Stimulated activated CD8-positive, alpha-beta memory T cell treated with anti-CD3 and anti-CD28 coated beads, Interleukin-2, amount 100 ng/mL, for 1 hour (primary cell): ENCODE measurements around the gene USP44.

ENCODE experiments used
- DNase-seq, 2 donors: peaks; one replicate each; pipeline ENCODE4 v3.0.0-alpha.2; 2020; ENCODE audit warnings: low read depth in 2 of 2

Gene USP44

DNA sequence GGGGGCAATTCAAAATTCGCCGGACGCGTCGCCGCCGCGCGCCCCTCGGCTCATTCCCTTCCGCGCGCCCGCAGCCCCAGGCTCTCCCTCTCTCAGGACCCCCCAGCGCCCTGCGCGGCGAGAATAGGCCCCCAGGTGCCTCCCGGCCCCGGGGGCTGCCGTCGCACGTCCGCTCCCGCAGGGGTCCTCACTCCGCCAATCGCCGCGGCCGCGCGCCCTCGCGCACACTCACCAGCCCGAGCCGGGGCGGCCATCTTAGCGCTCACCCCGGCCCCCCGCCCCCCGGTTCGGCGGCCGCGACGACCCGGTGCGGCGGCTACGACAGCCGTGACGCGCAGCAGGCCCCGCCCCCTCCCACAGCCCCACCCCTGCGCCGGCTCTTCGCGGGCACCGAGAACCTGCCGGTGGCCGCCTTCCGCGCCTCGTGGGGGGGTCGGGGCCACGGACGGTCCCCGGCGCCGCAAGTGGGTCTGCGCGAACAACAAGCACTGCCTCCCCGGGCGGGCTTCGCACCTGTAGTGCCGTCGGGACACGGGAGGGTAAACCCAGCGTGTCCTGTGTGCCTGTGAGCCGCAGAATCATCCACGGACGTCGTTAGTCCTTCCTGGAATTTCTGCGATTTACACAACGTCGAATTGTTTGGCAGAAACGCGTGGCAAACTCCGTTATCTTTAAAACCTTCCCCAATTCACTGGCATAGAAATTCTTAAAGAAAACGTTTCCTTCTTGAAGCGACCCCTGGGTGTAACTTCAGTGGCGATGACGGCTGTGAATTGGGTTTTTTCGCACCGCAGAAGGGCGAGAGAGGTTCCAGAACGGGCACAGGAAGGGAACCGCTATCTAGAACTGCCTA, 2.5 kb downstream of the USP44 start:
- DNase-seq, result peak; percentile 35 to 52

DNA sequence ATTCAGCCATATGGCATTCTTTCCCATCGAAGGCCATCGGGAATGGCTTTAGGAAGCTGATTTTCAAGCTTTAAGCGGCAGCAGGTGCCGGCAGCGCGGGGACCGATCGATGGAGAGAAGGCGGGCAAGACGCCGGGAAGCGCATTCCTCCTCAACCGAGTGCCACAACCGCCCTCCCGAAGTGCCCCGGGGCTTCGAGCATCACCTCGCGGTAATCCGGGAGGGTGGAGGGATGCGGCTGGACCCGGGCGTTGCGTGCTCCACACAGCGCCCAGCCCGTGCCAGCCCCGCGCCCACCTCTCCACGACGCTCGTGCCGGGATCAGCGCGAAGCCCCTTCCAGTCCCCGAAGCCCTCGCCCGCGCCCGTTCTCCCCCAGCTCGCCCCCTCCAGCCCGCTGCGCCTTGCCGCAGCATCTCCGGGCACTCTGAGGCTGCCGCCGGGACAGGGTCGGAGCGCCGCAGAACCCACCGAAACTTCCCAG, 3.2 kb downstream of the USP44 start:
- no peak for DNase-seq

DNA sequence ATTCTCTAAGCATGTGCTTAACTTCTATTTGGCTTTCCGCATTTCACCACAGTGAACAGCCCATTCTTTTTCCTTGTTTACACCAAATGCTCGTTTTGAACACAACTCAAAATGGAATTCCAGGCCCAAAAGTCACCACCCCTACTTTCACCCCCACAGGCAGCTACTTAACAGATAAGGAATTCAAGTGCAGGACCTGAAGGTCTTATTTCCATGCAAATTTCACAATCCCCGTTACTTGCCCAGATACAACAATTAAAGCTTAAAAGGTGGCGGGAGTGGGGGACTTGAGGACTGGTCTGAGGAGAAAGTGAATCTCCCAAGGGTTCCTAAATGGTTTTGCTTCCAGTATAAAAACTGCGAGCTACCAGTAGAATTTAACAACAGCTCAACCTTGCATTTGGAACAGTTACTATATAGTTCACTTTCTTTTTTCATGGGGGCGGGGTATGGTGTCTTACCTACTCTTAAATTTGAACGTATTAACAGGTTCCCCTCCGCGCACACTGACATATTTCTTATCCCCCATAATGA, 3.7 kb downstream of the USP44 start:
- no peak for DNase-seq

DNA sequence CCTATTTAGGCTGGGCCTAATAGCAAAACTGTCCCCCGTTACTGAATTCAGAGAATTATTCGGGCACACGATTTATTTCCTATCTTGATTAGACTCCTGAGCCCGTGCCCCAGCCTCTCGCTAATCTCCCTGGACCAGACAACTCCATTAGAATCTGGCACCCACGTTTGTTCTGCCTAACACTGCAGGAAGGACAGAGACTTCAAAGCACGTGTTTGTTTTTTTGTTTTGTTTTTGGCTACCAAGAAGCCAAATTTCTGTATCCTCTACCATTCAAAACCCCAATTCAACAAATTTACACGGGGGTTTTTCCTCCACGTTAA, 4.8 kb downstream of the USP44 start:
- no peak for DNase-seq

DNA sequence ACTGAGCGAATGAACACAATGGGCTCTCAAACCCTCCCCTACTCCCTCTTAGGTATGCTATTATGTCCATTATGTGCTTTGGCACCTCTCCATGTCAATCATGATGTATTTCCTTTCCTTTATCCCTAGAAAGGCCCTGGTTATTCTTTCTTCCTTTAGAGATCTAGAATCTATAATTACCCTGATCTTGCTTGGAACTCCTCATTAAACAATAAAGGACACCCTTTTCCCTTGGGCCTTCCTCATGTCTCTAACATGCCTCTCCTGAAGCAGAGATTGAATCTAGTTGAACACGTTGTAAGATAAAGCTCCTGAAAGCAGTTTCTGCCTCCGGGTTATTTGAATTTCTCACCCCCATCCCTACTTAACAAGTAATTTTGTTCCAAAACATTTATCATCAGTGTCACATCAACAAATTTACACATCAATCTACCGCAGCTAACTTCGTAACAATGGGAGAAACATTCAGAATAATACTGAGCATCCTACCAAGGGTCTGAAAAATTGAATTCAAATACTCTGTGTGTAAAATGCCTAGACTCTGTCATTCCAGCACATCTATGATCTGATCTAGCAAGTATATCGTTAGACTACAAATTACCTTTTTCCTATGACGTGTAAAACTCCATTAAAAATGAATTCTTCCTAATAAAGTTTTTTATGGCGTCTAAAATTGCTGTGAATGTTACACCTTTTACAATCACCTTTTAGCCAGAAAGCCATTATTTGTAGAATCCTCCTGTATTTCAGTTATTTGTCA, 5.4 kb downstream of the USP44 start:
- DNase-seq, result no peak

DNA sequence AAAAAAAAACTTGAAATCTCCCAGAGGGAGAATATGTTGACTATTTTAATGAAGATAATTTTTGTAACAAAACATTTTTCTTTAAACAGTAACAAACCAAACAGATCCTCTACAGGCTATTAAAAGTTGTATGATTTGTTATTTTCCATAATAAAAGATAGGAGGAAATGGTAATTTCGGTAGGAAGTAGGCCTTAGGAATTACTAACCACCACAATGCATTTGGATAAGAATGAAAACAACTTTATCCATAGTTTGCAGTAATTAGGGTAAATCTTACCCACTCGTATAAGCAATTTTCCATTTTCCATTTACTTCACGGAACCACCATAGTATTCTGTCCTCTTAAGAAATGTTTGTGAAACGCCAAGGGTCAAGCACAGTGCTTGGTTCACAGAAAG, 6.0 kb downstream of the USP44 start:
- no peak for DNase-seq

DNA sequence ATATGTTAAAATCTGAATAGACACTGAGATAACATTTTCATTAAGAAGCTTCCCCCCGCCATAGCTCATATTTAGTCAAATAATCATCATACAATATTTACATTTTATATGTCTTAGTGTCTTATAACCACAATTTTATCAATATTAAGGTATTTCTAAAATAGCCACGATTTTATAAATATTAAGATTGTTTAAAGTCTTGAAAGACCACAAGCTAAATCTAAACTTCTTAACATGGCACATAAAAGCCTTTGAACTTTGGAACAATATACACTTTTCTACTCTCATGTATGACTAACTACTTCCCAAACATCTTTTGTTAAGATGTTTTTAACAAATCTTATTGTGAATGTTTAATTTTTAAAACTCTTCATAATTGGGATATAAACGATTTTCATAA, 6.5 kb downstream of the USP44 start:
- no peak for DNase-seq

DNA sequence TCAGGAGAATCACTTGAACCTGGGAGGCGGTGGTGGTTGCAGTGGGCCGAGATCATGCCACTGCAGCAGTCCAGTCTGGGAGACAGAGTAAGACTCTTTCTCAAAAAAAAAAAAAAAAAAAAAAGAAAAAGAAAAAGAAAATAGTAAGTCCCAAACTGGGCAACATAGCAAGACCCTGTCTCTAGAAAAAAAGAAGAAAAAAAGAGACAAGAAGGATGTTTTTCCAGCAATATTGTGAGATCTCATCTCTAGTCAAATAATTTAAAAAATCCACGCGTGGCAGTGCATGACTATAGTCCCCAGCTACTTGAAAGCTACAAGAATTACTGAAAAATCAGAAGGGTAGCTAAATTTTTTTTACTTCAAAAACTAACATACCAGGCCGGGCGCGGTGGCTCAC, 8.0 kb downstream of the USP44 start:
- no peak for DNase-seq

DNA sequence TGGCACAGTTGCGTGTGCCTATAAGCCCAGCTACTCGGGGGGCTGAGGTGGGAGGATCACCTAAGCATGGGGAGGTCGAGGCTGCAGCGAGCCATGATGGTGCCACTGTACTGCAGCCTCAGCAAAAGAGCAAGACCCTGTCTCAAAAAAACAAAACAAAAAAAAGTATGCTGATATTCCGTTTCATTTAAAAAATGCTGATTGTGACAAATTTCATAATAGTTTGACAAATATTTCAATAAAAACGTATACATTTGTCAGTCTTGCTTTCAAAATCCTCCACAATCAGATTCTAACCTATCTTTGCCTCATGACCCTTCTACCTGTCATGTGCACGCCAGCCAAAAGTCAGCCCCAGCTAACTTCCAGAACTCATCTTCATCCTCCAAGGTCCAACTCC, 9.8 kb downstream of the USP44 start:
- no peak for DNase-seq

DNA sequence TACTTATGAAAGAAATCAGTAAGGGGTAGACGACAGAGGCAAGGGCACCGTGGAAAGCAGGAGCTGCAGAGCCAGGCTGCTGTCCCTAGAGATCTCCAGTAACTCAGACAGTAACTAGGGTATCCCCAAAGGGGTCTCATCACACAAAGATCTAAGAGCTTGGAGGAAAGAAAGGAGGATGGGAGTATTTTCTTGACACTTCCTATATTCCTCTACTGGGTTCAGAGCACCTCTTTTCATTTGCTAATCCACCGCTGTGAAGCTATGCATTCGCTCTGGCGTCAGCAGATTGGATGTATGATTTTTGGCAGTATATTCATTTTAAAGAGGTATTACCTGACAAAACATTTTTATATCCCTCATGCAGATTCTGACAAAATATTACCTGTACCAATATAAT, 12.6 kb downstream of the USP44 start:
- no peak for DNase-seq

DNA sequence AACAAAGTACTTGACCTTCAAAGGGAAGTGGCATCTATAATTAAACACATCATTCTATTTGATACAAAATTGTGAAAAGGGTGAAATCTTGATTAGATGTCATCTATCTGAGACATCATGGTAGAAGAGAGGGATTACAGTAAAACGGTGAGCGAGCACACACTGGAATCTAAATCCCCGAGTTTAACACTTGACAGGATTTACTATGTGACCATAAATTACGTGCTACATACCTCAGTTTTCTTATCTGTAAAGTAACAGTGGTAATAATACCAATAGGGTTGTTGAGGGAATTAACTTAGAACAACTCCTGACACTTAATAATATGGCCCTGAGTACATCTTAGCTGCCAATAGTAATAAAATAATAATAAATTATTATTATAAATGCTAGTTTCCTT, 13.3 kb downstream of the USP44 start:
- no peak for DNase-seq

DNA sequence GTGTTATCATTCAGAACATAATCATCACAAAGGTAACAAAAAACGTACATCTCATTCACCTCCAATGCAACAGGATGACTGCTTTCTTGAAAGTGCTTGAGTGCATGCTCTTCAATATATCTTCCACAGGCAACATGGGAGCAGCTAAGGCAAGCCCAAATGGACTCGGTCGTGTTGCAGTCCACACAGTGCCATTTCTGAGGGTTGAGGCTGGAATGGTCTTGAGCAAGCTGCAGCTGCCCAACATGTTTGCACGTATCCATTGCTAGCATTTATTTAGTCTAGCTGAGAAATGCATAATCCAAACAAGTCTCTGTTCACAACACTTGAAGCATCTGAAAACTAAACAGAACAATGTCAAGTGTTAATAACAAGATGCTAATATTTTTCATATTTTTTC, 17.3 kb downstream of the USP44 start:
- no peak for DNase-seq

DNA sequence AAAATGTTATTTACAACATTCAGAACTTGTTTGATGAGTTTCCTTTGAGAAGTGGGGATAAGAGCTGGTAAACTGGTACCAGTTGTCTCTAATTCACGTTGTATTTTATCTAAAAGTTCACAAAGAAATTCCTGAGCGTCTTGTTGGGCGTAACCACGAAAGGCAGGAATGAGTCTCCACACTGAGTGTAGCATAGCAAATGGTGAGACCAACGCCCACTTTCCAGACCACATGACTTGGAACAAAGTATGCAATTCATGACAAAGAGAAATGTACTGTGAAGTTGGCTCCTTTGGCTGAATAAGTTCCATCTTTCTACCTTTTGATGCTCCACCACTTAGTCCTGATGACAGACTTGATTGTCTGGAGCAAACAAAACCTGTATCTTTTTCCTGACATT, 18.4 kb downstream of the USP44 start:
- DNase-seq, result no peak

DNA sequence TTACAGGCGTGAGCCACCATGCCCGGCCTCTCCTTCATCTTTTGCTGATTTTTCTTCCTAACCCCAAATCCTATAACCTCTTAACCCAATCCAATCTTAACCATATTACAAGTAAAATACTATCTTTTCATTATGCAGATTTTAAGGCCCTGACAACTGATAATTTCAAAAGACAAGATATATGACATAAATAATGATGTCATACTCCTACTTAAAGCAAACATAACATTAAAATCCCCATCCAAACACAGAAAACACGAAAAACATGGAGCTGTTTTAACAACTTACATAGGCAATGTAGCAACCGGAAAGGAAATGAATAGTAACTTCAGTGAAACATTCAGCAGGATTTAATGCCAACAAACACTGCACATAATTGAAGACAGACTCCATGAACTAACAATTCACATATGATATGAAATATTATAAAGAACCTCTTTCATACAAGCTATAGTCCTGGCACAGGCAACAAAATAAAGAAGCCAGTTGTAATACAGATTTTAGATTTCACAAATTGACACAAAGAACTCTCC, 21.5 kb downstream of the USP44 start:
- no peak for DNase-seq

DNA sequence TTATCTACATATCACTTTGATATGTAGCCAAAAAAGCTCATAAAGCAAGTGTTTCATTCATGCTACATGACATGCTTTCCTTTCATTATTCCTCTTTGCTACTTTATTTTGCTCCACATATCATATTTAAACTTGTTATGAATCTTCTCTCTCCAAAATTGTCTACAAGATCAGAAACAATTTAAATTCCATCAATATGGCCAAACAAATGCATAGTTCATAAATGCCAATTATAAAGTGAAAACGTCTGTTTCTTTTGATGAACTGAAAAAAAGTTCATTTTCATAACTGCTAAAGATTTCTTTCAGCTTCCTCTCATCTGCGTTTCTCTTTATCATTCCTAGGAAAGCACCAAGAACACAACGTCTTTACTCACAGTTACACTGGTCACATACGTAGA, 22.8 kb downstream of the USP44 start:
- DNase-seq, result no peak

DNA sequence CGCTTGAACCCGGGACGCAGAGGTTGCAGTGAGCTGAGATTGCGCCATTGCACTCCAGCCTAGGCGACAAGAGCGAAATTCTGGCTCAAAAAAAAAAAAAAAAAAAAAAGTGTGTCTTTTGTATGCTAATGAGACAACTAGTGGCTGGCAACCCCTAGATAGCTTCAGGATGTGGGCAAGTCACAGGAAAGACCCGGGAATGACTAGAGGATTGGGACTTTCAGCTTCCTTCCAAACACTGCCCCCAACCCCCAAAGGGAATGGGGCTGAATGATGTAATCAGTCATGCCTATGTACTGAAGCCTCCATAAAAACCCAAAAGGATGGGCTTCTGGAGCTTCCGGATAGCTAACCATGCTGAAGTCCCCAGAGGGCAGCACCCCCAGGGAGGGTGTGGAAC, 28.6 kb downstream of the USP44 start:
- DNase-seq, result no peak

DNA sequence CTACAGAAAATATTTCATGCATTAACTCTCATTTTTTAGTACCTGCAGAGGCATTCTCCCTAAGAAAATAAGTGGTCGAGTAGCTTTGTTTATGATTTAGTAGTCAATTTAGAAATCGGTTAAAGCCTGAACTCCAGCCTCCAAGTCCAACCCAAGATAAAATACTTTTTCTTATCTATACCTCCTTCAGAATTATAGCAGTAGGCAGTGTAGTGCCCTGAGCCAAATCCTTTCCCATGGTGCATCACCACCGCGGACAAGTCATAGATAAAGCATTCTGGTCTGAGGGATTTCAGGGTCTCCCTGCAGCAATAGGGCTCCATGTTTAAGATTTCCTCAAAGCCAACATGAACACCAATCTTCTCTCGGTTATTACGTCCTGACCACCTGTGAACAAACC, 30.5 kb downstream of the USP44 start:
- DNase-seq, result no peak

DNA sequence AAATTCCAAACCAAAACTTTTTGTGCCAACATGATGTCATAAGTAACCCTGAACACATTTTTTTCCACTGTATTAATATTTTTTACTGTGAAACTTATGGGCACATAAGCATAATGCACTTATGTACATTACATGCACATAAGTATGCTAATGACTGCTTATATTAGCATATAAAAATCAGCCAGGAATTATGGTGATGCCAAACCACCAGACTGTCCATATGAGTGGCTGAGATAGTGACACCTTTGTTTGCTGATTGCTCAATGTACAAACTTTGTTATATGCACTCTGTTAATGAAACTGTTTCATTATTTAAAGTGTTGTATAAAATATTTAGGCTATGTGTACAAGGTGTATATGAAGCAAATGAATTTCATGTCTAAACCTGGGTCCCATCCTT, 32.3 kb downstream of the USP44 start:
- DNase-seq, result no peak

DNA sequence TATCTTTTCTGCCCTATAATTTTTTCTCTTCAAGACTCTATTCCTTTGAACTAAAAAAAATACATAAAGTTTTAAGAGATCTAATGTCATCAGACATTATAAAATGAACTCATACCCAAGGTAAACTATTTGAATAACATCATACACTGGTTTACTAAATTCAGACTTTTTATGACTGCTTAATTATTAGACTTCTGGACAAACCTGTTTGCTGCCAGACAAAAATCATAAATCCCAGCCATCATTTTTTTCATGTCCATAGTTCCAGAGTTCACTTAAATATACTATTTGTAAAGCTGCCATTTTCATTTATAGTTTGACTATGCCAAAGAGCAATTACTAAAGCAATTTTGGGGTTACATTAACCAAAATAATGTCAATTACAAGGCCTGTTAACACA, 34.0 kb downstream of the USP44 start:
- DNase-seq, result no peak

DNA sequence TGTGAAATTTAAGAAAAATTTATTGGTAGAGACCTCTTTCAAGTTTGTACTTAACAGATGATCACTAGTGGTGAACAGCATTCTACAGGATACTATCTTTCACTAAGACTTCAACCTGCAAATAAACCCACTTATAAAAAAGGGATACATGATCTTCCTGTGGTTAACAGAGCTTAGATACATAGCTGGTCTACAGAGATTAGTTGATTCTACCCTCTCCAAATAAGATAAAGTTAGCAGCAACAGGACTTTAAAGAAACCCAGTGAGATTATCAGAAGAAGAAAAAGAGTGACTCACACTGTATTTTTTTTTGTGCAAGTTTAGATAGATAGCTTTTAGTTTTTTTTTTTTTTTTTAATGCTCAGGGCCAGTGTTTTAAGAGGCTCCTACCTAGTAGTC, 34.5 kb downstream of the USP44 start:
- DNase-seq, result no peak

DNA sequence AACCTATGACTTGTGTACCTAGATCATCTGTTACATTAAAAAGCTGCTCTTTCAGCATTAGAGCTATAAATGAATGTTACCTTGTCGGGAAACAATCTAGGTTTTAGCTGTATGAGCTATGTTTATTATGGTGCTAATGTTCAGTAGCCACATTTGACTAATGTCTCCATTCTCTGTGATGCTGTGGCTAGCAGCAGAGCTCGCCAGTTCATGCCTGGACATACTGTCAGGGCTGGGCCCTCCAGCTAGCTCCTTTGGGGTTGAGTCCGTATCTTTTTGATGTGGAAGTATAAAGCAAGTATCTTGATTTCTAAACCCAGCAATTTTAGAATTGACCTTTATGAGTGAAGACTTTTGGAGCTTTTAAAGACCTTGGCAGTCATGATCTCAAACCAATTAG, 36.1 kb downstream of the USP44 start:
- DNase-seq, result no peak

DNA sequence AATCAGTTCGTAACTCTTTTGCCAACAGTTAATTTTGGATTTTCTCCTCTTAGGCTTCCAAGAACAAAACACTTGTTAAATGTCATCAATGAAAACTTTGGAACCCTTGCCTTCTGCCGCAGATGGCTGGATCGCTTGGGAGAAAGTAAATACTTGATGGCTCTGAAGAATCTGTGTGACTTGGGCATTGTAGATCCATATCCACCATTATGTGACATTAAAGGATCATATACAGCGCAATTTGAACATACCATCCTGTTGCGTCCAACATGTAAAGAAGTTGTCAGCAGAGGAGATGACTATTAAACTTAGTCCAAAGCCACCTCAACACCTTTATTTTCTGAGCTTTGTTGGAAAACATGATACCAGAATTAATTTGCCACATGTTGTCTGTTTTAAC, 37.7 kb downstream of the USP44 start:
- DNase-seq, result no peak

DNA sequence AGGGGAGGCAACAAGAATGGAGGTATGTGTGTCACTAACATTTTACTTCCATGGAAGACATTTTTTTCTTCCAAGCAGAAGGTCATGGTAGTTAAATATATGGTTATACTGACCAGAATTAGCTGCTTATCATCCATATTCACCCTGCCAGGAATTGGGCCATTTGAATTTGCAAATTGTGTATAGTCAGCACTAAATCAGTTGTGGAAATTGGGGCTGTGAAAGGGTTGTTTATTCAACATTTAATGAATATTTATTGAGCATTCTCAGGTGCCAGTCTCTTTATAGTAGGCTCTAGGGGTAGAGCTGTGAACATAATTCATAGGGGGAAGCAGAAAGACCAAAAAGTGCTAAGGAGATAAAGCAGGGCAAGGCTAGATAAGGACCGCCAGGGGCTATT, 39.3 kb downstream of the USP44 start:
- no peak for DNase-seq
